Lower leg skin (tissue), 3 donors: ENCODE results near the gene AFF2.

Source experiments
- CTCF ChIP-seq, 3 donors: fragments of 450-650 bp; IDR thresholded peaks; one replicate each; pipeline ENCODE4 v1.5.1; 2016; ENCODE audit warnings: antibody characterized with exemption in 3 of 3, mild to moderate bottlenecking in 3 of 3, moderate library complexity in 2 of 3
- POLR2A ChIP-seq, 2 donors: fragments of 450-650 bp; IDR thresholded peaks; one replicate each; pipeline ENCODE4 v1.6.1; 2016 to 2017; ENCODE audit warnings: antibody characterized with exemption in 2 of 2, mild to moderate bottlenecking in 1 of 2, moderate library complexity in 1 of 2

- TF ChIP-seq POLR2A (IDR thresholded peaks at IDR 0.05): no peak
- no peak for TF ChIP-seq CTCF (IDR thresholded peaks at IDR 0.05)
Measured at GRCh38 chrX:148577741-148578140, 77.3 kb downstream of the AFF2 start.
